Sigmoid colon (tissue), 7 donors: ENCODE measurements around the gene TNFRSF14. TPM values are rescaled to one million over a fixed set of nuclear protein-coding genes. Genes with fewer than 3 reads are reported as not detected.

Source experiments
- DNase-seq: peaks from one replicate; pipeline ENCODE4 v3.0.0-alpha.2; 2019
- H3K27ac ChIP-seq, 4 donors: fragments of 200-600 bp; sonication (generic); one replicate each; pipeline ENCODE4 v1.5.1; 2016 to 2019; ENCODE audit warnings: mild to moderate bottlenecking in 1 of 4
- H3K27me3 ChIP-seq, 3 donors: fragments of 200-600 bp; sonication (generic); one replicate each; pipeline ENCODE4 v1.5.1; 2019; ENCODE audit warnings: mild to moderate bottlenecking in 1 of 3
- H3K36me3 ChIP-seq, 4 donors: fragments of 200-600 bp; sonication (generic); one replicate each; pipeline ENCODE4 v1.5.1; 2016 to 2019
- H3K4me1 ChIP-seq, 4 donors: fragments of 200-600 bp; sonication (generic); one replicate each; pipeline ENCODE4 v1.5.1; 2017 to 2019
- H3K4me3 ChIP-seq, 4 donors: fragments of 200-600 bp; sonication (generic); one replicate each; pipeline ENCODE4 v1.5.1; 2017 to 2019; ENCODE audit warnings: mild to moderate bottlenecking in 2 of 4, moderate library complexity in 1 of 4
- H3K9me3 ChIP-seq, 4 donors: fragments of 200-600 bp in 3 of 4; sonication (generic) in 3 of 4; one replicate each; pipeline versions ENCODE4 v1.5.1 to v1.6.1; 2013 to 2019
- CTCF ChIP-seq, 4 experiments: fragments of 450-650 bp in 3 of 4; fragments of 200-600 bp in 1 of 4; IDR thresholded peaks; one replicate each; pipeline ENCODE4 v1.5.1; 2016 to 2019; ENCODE audit warnings: antibody characterized with exemption in 4 of 4, mild to moderate bottlenecking in 3 of 4, moderate library complexity in 2 of 4
- EP300 ChIP-seq, 4 donors: sonication (generic); formaldehyde crosslinking; IDR thresholded peaks; one replicate each; pipeline ENCODE4 v1.6.1; 2017; ENCODE audit warnings: antibody characterized with exemption in 4 of 4
- POLR2A ChIP-seq, 2 donors: fragments of 450-650 bp; IDR thresholded peaks; one replicate each; pipeline ENCODE4 v1.6.1; 2016; ENCODE audit warnings: antibody characterized with exemption in 2 of 2, mild to moderate bottlenecking in 2 of 2, moderate library complexity in 2 of 2
- POLR2AphosphoS5 ChIP-seq, 4 donors: sonication (generic); formaldehyde crosslinking; IDR thresholded peaks; one replicate each; pipeline ENCODE4 v1.6.1; 2017; ENCODE audit warnings: antibody characterized with exemption in 4 of 4
- WGBS, 2 donors: extraction: QIAGEN DNeasy Blood & Tissue Kit; methylation state at CpG; one replicate each; pipeline ENCODE4 v1.1.7; 2013; 5-methylcytosine and 5-hydroxymethylcytosine counted together
- intact Hi-C: fragments of 100-400 bp; cut with DNase I; formaldehyde crosslinking; loops from one replicate; pipeline ENCODE4 v1.15.1; 2023
- polyA plus RNA-seq, 3 donors: library from polyadenylated mRNA; stranded (reverse); fragments of 200-250 nt; gene quantifications; one replicate each; pipeline ENCODE4 v1.2.3, GENCODE V29; 2013
- total RNA-seq, 4 donors: library from RNA; depleted of rRNA; stranded (reverse); fragments of >200 nt; gene quantifications; one replicate each; pipeline ENCODE4 v1.1.0, GENCODE V29; 2016
- donor health status: healthy with polysubstance abuse.
- donor health status: Bipolar disorder and iron deficiency.
- donor health status: healthy.

Gene TNFRSF14
- total and polyA plus RNA-seq, 7 donors, result 37.5 to 185 (median 64.5) TPM

GRCh38 chr1:2594641-2595131 is 38.5 kb downstream of the TNFRSF14 start:
- 77 to 91% methylated on average over 17 of the region's 17 CpGs for WGBS, 2 donors

GRCh38 chr1:2595261-2595811 is 39.2 kb downstream of the TNFRSF14 start:
- intact Hi-C loops, result no loop called here
- no peak overlapping the region for H3K4me3 ChIP-seq
- peaks cover 0 to 3% (median 1%) of the 10 kb centered on the region in 4 donors for H3K9me3 ChIP-seq
- DNase-seq, result peak; percentile 57
- H3K36me3 ChIP-seq, result no peaks in the 10 kb centered on the region
- TF ChIP-seq CTCF (IDR thresholded peaks at IDR 0.05) (no peak), EP300 (IDR thresholded peaks at IDR 0.05) (no peak), POLR2A (IDR thresholded peaks at IDR 0.05) (no peak), POLR2AphosphoS5 (IDR thresholded peaks at IDR 0.05) (no peak)
- H3K27ac ChIP-seq, result no peak overlapping the region
- no peaks in the 10 kb centered on the region for H3K4me1 ChIP-seq
- peaks cover 0 to 27% (median 19%) of the 10 kb centered on the region in 3 donors for H3K27me3 ChIP-seq
- WGBS, 2 donors, result 69 to 80% methylated on average over 19 of the region's 19 CpGs

More at GRCh38 chr1:2594641-2595131, 38.5 kb downstream of the TNFRSF14 start:
- H3K36me3 ChIP-seq, result peaks cover 0 to under 1% (median 0%) of the 10 kb centered on the region in 4 donors
- peaks cover 0 to 3% (median 1%) of the 10 kb centered on the region in 4 donors for H3K9me3 ChIP-seq
- TF ChIP-seq POLR2A (IDR thresholded peaks at IDR 0.05), result no peak
- TF ChIP-seq POLR2AphosphoS5 (IDR thresholded peaks at IDR 0.05), result no peak
- TF ChIP-seq EP300 (IDR thresholded peaks at IDR 0.05), result no peak
- H3K4me1 ChIP-seq, result no peaks in the 10 kb centered on the region
- intact Hi-C loops, result no loop called here
- no peak overlapping the region for H3K4me3 ChIP-seq
- H3K27me3 ChIP-seq, result peaks cover 0 to 27% (median 19%) of the 10 kb centered on the region in 3 donors
- H3K27ac ChIP-seq, result no peak overlapping the region
- peak; percentile 61 for DNase-seq

- Histone ChIP-seq H3K36me3 (no peaks in the 10 kb centered on the region), H3K4me3 (no peak overlapping the region), H3K9me3 (peaks cover 0 to 6% (median 2%) of the 10 kb centered on the region in 4 donors), H3K27ac (no peak overlapping the region), H3K27me3 (peaks cover 0 to 27% (median 19%) of the 10 kb centered on the region in 3 donors), H3K4me1 (no peaks in the 10 kb centered on the region)
- TF ChIP-seq POLR2AphosphoS5 (IDR thresholded peaks at IDR 0.05) (no peak), CTCF (IDR thresholded peaks at IDR 0.05) (no peak), POLR2A (IDR thresholded peaks at IDR 0.05) (no peak), EP300 (IDR thresholded peaks at IDR 0.05) (no peak)
- whole genome bisulfite sequencing, 2 donors, result 86 to 90% methylated on average over 31 of the region's 31 CpGs
- intact Hi-C loops, result no loop called here
- DNase-seq, result peak; percentile 56
These were observed 39.8 kb downstream of the TNFRSF14 start for GRCh38 chr1:2595812-2596529.

- DNase-seq, result peak; percentile 57
- no peak overlapping the region for H3K4me3 ChIP-seq
- 83 to 88% methylated on average over 28 of the region's 28 CpGs for WGBS, 2 donors
- peaks cover 0 to 9% (median 2%) of the 10 kb centered on the region in 4 donors for H3K9me3 ChIP-seq
- TF ChIP-seq POLR2A (IDR thresholded peaks at IDR 0.05) (no peak), POLR2AphosphoS5 (IDR thresholded peaks at IDR 0.05) (no peak), EP300 (IDR thresholded peaks at IDR 0.05) (no peak), CTCF (IDR thresholded peaks at IDR 0.05) (no peak)
- intact Hi-C loops, result no loop called here
- peaks cover 0 to 27% (median 19%) of the 10 kb centered on the region in 3 donors for H3K27me3 ChIP-seq
- H3K4me1 ChIP-seq, result no peaks in the 10 kb centered on the region
- H3K27ac ChIP-seq, result no peak overlapping the region
- H3K36me3 ChIP-seq, result no peaks in the 10 kb centered on the region
These were observed 40.6 kb downstream of the TNFRSF14 start for GRCh38 chr1:2596530-2597333.
